A549 (cell line): Measurements from ENCODE around the gene CREBZF. TPM values are rescaled to one million over a fixed set of nuclear protein-coding genes. Genes with fewer than 3 reads are reported as not detected.
A peak's percentile ranks its signal among the peaks of the same experiment; 100 is the strongest.
"Not testable (repeated sequence)": the region's sequence is repeated elsewhere in the genome, so short reads cannot be mapped to it uniquely, and the experiment has no call there.

Experiments used
- ATAC-seq, 2 experiments: fragments of 200-7000 bp in 1 of 2; fragments of >200 bp in 1 of 2; cut with Nextera tagmentation in 1 of 2; cut with Tn5 transposase in 1 of 2; 3 replicates each; pipeline versions ENCODE4 v1.8.0 to v1.9.1; 2018 to 2020; ENCODE audit warnings: mild to moderate bottlenecking in 1 of 2, moderate library complexity in 1 of 2
- CTCF ChIA-PET: fragments of 300-600 bp; sonication (Branson Sonifier 250); formaldehyde crosslinking; extraction: SDS; loops from one replicate; lab custom pipeline; 2021; ENCODE audit warnings: antibody characterized with exemption, inconsistent platforms; lab: Yijun Ruan, JAX
- POLR2A ChIA-PET: fragments of 350-600 bp; formaldehyde crosslinking; extraction: SDS; loops from one replicate; lab custom pipeline; 2021; ENCODE audit warnings: antibody characterized with exemption, inconsistent platforms; lab: Yijun Ruan, JAX
- DNase-seq, 2 experiments: peaks; one replicate each; pipeline versions ENCODE4 v3.0.0 to v3.0.0-alpha.2; 2011 to 2016; ENCODE audit warnings: low read depth in 1 of 2, low spot score in 1 of 2
- FAIRE-seq: peaks from 2 replicates; lab custom pipeline; 2011; peaks lifted over from hg19 to GRCh38; lab: Jason Lieb, UNC
- H3K27ac ChIP-seq, 2 experiments: fragments of >200 bp; sonication (Bioruptor Twin); formaldehyde crosslinking; 3 replicates each; pipeline ENCODE4 v1.5.1; 2016 to 2017
- H3K4me1 ChIP-seq: fragments of >200 bp; sonication (Bioruptor Twin); formaldehyde crosslinking; 3 replicates; pipeline ENCODE4 v1.6.1; 2016
- H3K4me2 ChIP-seq: fragments of >200 bp; sonication (Bioruptor Twin); formaldehyde crosslinking; 3 replicates; pipeline ENCODE4 v1.6.1; 2016
- H3K4me3 ChIP-seq: fragments of >200 bp; sonication (Bioruptor Twin); formaldehyde crosslinking; 3 replicates; pipeline ENCODE4 v1.5.1; 2016
- H3K9me3 ChIP-seq: fragments of >200 bp; sonication (Bioruptor Twin); formaldehyde crosslinking; 3 replicates; pipeline ENCODE4 v1.6.1; 2016
- CBX8 ChIP-seq: fragments of 200-600 bp; sonication (generic); IDR thresholded peaks from 2 replicates; pipeline ENCODE4 v1.6.1; 2016
- CHD4 ChIP-seq: fragments of 200-600 bp; sonication (generic); IDR thresholded peaks from 2 replicates; pipeline ENCODE4 v1.6.1; 2016; ENCODE audit warnings: antibody characterized with exemption, mild to moderate bottlenecking, borderline replicate concordance
- E2F6 ChIP-seq: IDR thresholded peaks from 2 replicates; pipeline ENCODE4 v1.6.1; 2012; ENCODE audit warnings: low read depth, borderline replicate concordance
- EHF ChIP-seq: fragments of 250-450 bp; sonication (Bioruptor Pico); IDR thresholded peaks from 2 replicates; pipeline ENCODE4 v1.5.0; 2020; ENCODE audit warnings: mild to moderate bottlenecking
- EP300 ChIP-seq, 2 experiments: fragments of >200 bp; sonication (Bioruptor Twin); formaldehyde crosslinking; IDR thresholded peaks; 2 replicates in 1 of 2; 3 replicates in 1 of 2; pipeline ENCODE4 v1.6.1; 2016 to 2017
- FOSB ChIP-seq: fragments of 250-450 bp; sonication (Bioruptor Pico); IDR thresholded peaks from 2 replicates; pipeline ENCODE4 v1.5.0; 2020; ENCODE audit warnings: mild to moderate bottlenecking, moderate library complexity
- FOSL2 ChIP-seq, 2 experiments: fragments of 450-650 bp in 1 of 2; fragments of >200 bp in 1 of 2; sonication (Bioruptor Twin) in 1 of 2; formaldehyde crosslinking; IDR thresholded peaks; 2 replicates each; pipeline versions ENCODE4 v1.5.0 to v1.6.1; 2016 to 2020; ENCODE audit warnings: mild to moderate bottlenecking in 1 of 2, moderate library complexity in 1 of 2
- FOXS1 ChIP-seq: fragments of 250-450 bp; sonication (Bioruptor Pico); IDR thresholded peaks from 2 replicates; pipeline ENCODE4 v1.5.0; 2020; ENCODE audit warnings: mild to moderate bottlenecking, moderate library complexity
- HDAC2 ChIP-seq: fragments of 200-600 bp; sonication (generic); IDR thresholded peaks from 2 replicates; pipeline ENCODE4 v1.6.1; 2016
- HEYL ChIP-seq: fragments of 250-450 bp; sonication (Bioruptor Pico); IDR thresholded peaks from 2 replicates; pipeline ENCODE4 v1.8.0; 2021; ENCODE audit warnings: mild to moderate bottlenecking, moderate library complexity
- HOXB13 ChIP-seq: fragments of 250-450 bp; sonication (Bioruptor Pico); IDR thresholded peaks from 2 replicates; pipeline ENCODE4 v1.5.0; 2020; ENCODE audit warnings: low read depth, mild to moderate bottlenecking, moderate library complexity
- MAFK ChIP-seq: fragments of 450-650 bp; IDR thresholded peaks from 2 replicates; pipeline ENCODE4 v1.6.1; 2014; ENCODE audit not compliant: partially characterized antibody
- MAX ChIP-seq: IDR thresholded peaks from 2 replicates; pipeline ENCODE4 v1.6.1; 2012
- MAZ ChIP-seq: fragments of 150-350 bp; IDR thresholded peaks from 2 replicates; pipeline ENCODE4 v1.6.1; 2014; ENCODE audit warnings: antibody characterized with exemption, low read depth, low read length, borderline replicate concordance
- PBX3 ChIP-seq: IDR thresholded peaks from 2 replicates; pipeline ENCODE4 v1.6.1; 2012
- PHF8 ChIP-seq: fragments of 200-600 bp; sonication (generic); IDR thresholded peaks from 2 replicates; pipeline ENCODE4 v1.6.1; 2016; ENCODE audit warnings: low read depth, mild to moderate bottlenecking, antibody characterized with exemption, moderate library complexity, borderline replicate concordance
- SMC3 ChIP-seq: fragments of >200 bp; sonication (Bioruptor Twin); formaldehyde crosslinking; IDR thresholded peaks from 3 replicates; pipeline ENCODE4 v1.6.1; 2018; ENCODE audit warnings: inconsistent platforms
- ZFP36 ChIP-seq: fragments of 450-650 bp; IDR thresholded peaks from 2 replicates; pipeline ENCODE4 v1.6.1; 2014; ENCODE audit warnings: borderline replicate concordance; ENCODE audit not compliant: partially characterized antibody
- ZNF302 ChIP-seq: fragments of 250-450 bp; sonication (Bioruptor Pico); IDR thresholded peaks from 2 replicates; pipeline ENCODE4 v1.9.0; 2021; ENCODE audit warnings: inconsistent platforms, mild to moderate bottlenecking, moderate library complexity
- WGBS: methylation state at CpG from one replicate; pipeline ENCODE4 v1.1.6; 2017; ENCODE audit errors: missing lambda C conversion rate; 5-methylcytosine and 5-hydroxymethylcytosine counted together
- polyA plus RNA-seq, 4 experiments: library from polyadenylated mRNA; depleted of rRNA in 3 of 4; stranded (reverse); fragments of >200 nt; fragmentation: RNase III in 1 of 4; extraction: RNeasy Plus Mini Kit Qiagen cat#74134 plus additional on column Dnase treatment in 1 of 4; gene quantifications; 2 replicates in 3 of 4; 3 replicates in 1 of 4; pipeline ENCODE4 v1.2.3, GENCODE V29; 2011 to 2017

Gene CREBZF
- polyA plus RNA-seq, 2 of the 4 experiments (the other 2 are of a cell fraction): 57.8 to 61.8 TPM

- POLR2A ChIA-PET: no interaction called here
- FAIRE-seq (no peak), ATAC-seq (no peak), DNase-seq (no peak)
- Histone ChIP-seq H3K27ac (no peak overlapping the region), H3K4me2 (no peak overlapping the region), H3K9me3 (no peaks in the 10 kb centered on the region), H3K4me3 (no peak overlapping the region), H3K4me1 (no peaks in the 10 kb centered on the region)
- TF ChIP-seq FOXS1 (CRISPR knock-in tag) (no peak), FOSL2 (IDR thresholded peaks at IDR 0.05) (no peak), FOSL2 (CRISPR knock-in tag; IDR thresholded peaks at IDR 0.05) (no peak), PBX3 (no peak), CHD4 (no peak), ZFP36 (no peak), CBX8 (no peak), E2F6 (no peak), ZNF302 (CRISPR knock-in tag) (no peak), EHF (no peak), EP300 (IDR thresholded peaks at IDR 0.05) (no peak), PHF8 (no peak), HOXB13 (CRISPR knock-in tag) (no peak), SMC3 (no peak), HEYL (CRISPR knock-in tag) (no peak), MAZ (no peak), FOSB (no peak), HDAC2 (no peak)
- CTCF ChIA-PET: no interaction called here
- 58% methylated on average over 7 of the region's 8 CpGs for WGBS
Measured at GRCh38 chr11:85672105-85672902, 7.4 kb upstream of the CREBZF start.

- H3K4me1 ChIP-seq, H3K9me3 ChIP-seq, DNase-seq, H3K4me2 ChIP-seq, H3K27ac ChIP-seq, FAIRE-seq, H3K4me3 ChIP-seq, POLR2A ChIA-PET, ATAC-seq, CTCF ChIA-PET: not testable (repeated sequence)
Measured at GRCh38 chr11:85670949-85671663, 6.2 kb upstream of the CREBZF start.

- H3K4me3 ChIP-seq: no peak overlapping the region
- no peaks in the 10 kb centered on the region for H3K9me3 ChIP-seq
- no peak overlapping the region for H3K4me2 ChIP-seq
- H3K4me1 ChIP-seq: peaks cover 6% of the 10 kb centered on the region
- FAIRE-seq: no peak
- CTCF ChIA-PET: interaction anchor here (1.0 to 1.6 kb wide), 3 partner anchors 11 to 187 kb away, joined by 3 to 4 read pairs (median 3); partner anchors contain the start of gene CCDC83
- TF ChIP-seq MAFK: peak; percentile 70
- TF ChIP-seq MAX: no peak
- TF ChIP-seq, all 56 proteins: peak for 1
- DNase-seq (no peak), ATAC-seq (no peak)
- POLR2A ChIA-PET: no interaction called here
- WGBS: 90% methylated on average over 1 of the region's 1 CpG
- no peak overlapping the region for H3K27ac ChIP-seq
Measured at GRCh38 chr11:85668157-85668556, 3.2 kb upstream of the CREBZF start.
